Liver (tissue), 3 donors: ENCODE results near the gene TMPRSS11F.

ENCODE experiments used
- CTCF ChIP-seq: fragments of 150-350 bp; IDR thresholded peaks from 2 replicates; pipeline ENCODE4 v1.5.1; 2017; ENCODE audit warnings: improper control_type of control experiment, low read depth, low read length; ENCODE audit not compliant: missing input control
- GABPA ChIP-seq, 2 donors: IDR thresholded peaks in 1 of 2; conservative IDR thresholded peaks in 1 of 2; 2 replicates each; pipeline ENCODE4 v1.6.1; 2016; ENCODE audit warnings: antibody characterized with exemption in 2 of 2, mild to moderate bottlenecking in 1 of 2, moderate library complexity in 1 of 2
- HNF4G ChIP-seq: IDR thresholded peaks from 2 replicates; pipeline ENCODE4 v1.6.1; 2016; ENCODE audit warnings: antibody characterized with exemption
- JUND ChIP-seq, 2 donors: IDR thresholded peaks; 2 replicates each; pipeline ENCODE4 v1.6.1; 2016; ENCODE audit warnings: antibody characterized with exemption in 2 of 2
- RAD21 ChIP-seq, 2 donors: IDR thresholded peaks; 2 replicates each; pipeline ENCODE4 v1.6.1; 2016; ENCODE audit warnings: antibody characterized with exemption in 2 of 2, mild to moderate bottlenecking in 2 of 2
- RXRA ChIP-seq, 2 donors: IDR thresholded peaks; 2 replicates each; pipeline ENCODE4 v1.6.1; 2017 to 2018; ENCODE audit warnings: antibody characterized with exemption in 2 of 2, mild to moderate bottlenecking in 1 of 2
- SP1 ChIP-seq: IDR thresholded peaks from 2 replicates; pipeline ENCODE4 v1.6.1; 2018; ENCODE audit warnings: antibody characterized with exemption, mild to moderate bottlenecking
- TAF1 ChIP-seq: conservative IDR thresholded peaks from 2 replicates; pipeline ENCODE4 v1.6.1; 2016; ENCODE audit warnings: antibody characterized with exemption, mild to moderate bottlenecking
- YY1 ChIP-seq: IDR thresholded peaks from 2 replicates; pipeline ENCODE4 v1.6.1; 2016; ENCODE audit warnings: antibody characterized with exemption, mild to moderate bottlenecking
- ZBTB33 ChIP-seq: IDR thresholded peaks from 2 replicates; pipeline ENCODE4 v1.6.1; 2016; ENCODE audit warnings: antibody characterized with exemption
- TF ChIP-seq, protein P1 (sequence below): IDR thresholded peaks from 2 replicates; pipeline ENCODE4 v1.6.1; 2016; ENCODE audit warnings: antibody characterized with exemption, mild to moderate bottlenecking
- TF ChIP-seq, protein P2 (sequence below): IDR thresholded peaks from 2 replicates; pipeline ENCODE4 v1.6.1; 2016; ENCODE audit warnings: antibody characterized with exemption
- TF ChIP-seq, protein P3 (sequence below): IDR thresholded peaks from 2 replicates; pipeline ENCODE4 v1.6.1; 2016; ENCODE audit warnings: antibody characterized with exemption
- donor health status: healthy.
- donor health status: healthy.

GRCh38 chr4:68123525-68123924, 6.1 kb downstream of the TMPRSS11F start:
- TF ChIP-seq RXRA (IDR thresholded peaks at IDR 0.05): no peak
- no peak for TF ChIP-seq TAF1
- TF ChIP-seq, protein P1, sequence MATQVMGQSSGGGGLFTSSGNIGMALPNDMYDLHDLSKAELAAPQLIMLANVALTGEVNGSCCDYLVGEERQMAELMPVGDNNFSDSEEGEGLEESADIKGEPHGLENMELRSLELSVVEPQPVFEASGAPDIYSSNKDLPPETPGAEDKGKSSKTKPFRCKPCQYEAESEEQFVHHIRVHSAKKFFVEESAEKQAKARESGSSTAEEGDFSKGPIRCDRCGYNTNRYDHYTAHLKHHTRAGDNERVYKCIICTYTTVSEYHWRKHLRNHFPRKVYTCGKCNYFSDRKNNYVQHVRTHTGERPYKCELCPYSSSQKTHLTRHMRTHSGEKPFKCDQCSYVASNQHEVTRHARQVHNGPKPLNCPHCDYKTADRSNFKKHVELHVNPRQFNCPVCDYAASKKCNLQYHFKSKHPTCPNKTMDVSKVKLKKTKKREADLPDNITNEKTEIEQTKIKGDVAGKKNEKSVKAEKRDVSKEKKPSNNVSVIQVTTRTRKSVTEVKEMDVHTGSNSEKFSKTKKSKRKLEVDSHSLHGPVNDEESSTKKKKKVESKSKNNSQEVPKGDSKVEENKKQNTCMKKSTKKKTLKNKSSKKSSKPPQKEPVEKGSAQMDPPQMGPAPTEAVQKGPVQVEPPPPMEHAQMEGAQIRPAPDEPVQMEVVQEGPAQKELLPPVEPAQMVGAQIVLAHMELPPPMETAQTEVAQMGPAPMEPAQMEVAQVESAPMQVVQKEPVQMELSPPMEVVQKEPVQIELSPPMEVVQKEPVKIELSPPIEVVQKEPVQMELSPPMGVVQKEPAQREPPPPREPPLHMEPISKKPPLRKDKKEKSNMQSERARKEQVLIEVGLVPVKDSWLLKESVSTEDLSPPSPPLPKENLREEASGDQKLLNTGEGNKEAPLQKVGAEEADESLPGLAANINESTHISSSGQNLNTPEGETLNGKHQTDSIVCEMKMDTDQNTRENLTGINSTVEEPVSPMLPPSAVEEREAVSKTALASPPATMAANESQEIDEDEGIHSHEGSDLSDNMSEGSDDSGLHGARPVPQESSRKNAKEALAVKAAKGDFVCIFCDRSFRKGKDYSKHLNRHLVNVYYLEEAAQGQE: no peak
- TF ChIP-seq SP1: no peak
- TF ChIP-seq CTCF: no peak
- TF ChIP-seq GABPA (IDR thresholded peaks at IDR 0.05 in 1 of 2, conservative IDR thresholded peaks at IDR 0.05 in 1 of 2): no peak
- TF ChIP-seq JUND (IDR thresholded peaks at IDR 0.05): no peak
- no peak for TF ChIP-seq YY1
- no peak for TF ChIP-seq RAD21 (IDR thresholded peaks at IDR 0.05)
- TF ChIP-seq, protein P2, sequence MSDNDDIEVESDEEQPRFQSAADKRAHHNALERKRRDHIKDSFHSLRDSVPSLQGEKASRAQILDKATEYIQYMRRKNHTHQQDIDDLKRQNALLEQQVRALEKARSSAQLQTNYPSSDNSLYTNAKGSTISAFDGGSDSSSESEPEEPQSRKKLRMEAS: no peak
- no peak for TF ChIP-seq ZBTB33
- TF ChIP-seq, protein P3, sequence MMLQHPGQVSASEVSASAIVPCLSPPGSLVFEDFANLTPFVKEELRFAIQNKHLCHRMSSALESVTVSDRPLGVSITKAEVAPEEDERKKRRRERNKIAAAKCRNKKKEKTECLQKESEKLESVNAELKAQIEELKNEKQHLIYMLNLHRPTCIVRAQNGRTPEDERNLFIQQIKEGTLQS: no peak
- TF ChIP-seq HNF4G: no peak
